Adrenal gland (tissue), 5 donors: Measurements from ENCODE around the gene CDKAL1.

Experiments
- POLR2A ChIP-seq, 2 donors: fragments of 450-650 bp; IDR thresholded peaks; one replicate each; pipeline ENCODE4 v1.6.1; 2017; ENCODE audit warnings: antibody characterized with exemption in 2 of 2, mild to moderate bottlenecking in 2 of 2, moderate library complexity in 1 of 2
- TF ChIP-seq, protein P1 (sequence below), 6 experiments: fragments of 450-650 bp in 4 of 6; fragments of 200-600 bp in 2 of 6; sonication (generic) in 1 of 6; IDR thresholded peaks; 1 replicate in 5 of 6; 2 replicates in 1 of 6; pipeline versions ENCODE4 v1.5.1 to v1.8.0; 2016 to 2021; ENCODE audit warnings: antibody characterized with exemption in 6 of 6, mild to moderate bottlenecking in 2 of 6, moderate library complexity in 1 of 6
- donor health status: DM: no; HTN: no; CAD: no.

DNA sequence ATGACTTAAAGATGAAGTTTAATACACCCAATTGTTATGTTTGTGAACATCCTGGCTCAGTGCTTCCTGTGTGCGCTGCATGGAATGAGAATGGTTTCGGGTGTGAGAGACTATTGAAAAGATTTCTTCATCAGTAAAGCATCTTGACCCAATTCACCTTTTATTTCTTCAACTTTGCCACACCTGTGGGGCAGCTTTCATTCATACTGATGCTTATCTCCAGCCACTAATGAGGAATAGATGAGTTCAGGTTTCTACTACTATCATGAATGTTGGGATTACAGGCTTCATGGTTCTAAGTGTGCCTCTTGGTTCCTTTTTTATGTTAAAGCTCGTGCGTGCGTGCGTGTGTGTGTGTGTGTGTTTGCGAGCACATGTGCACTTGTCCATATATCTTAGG is 685.6 kb downstream of the CDKAL1 start:
- TF ChIP-seq, protein P1, sequence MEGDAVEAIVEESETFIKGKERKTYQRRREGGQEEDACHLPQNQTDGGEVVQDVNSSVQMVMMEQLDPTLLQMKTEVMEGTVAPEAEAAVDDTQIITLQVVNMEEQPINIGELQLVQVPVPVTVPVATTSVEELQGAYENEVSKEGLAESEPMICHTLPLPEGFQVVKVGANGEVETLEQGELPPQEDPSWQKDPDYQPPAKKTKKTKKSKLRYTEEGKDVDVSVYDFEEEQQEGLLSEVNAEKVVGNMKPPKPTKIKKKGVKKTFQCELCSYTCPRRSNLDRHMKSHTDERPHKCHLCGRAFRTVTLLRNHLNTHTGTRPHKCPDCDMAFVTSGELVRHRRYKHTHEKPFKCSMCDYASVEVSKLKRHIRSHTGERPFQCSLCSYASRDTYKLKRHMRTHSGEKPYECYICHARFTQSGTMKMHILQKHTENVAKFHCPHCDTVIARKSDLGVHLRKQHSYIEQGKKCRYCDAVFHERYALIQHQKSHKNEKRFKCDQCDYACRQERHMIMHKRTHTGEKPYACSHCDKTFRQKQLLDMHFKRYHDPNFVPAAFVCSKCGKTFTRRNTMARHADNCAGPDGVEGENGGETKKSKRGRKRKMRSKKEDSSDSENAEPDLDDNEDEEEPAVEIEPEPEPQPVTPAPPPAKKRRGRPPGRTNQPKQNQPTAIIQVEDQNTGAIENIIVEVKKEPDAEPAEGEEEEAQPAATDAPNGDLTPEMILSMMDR (IDR thresholded peaks at IDR 0.05): no peak
- no peak for TF ChIP-seq POLR2A (IDR thresholded peaks at IDR 0.05)
